ENCODE measurements around the gene TRIM41. TPM values are rescaled to one million over a fixed set of nuclear protein-coding genes. Genes with fewer than 3 reads are reported as not detected.

Gene TRIM41
- polyA plus RNA-seq, 1 donor (not counting 4 experiments of a cell fraction or from before 2014, with no cell fraction given): 13.4 TPM

GRCh38 chr5:181230551-181230950 is 7.5 kb downstream of the TRIM41 start:
- Histone ChIP-seq H3K4me1 (ENCODE audit: control insufficient read depth, extremely low read depth, insufficient read depth, low read length) (no peaks in the 10 kb centered on the region), H3K27ac (ENCODE audit: control insufficient read depth, insufficient read depth, low read length) (no peak overlapping the region), H3K4me3 (ENCODE audit: control insufficient read depth in 2 of 3, extremely low read depth in 1 of 3, insufficient read depth in 2 of 3, low read depth in 1 of 3, low read length in 3 of 3) (no peak overlapping the region), H3K27me3 (ENCODE audit: control insufficient read depth, extremely low read depth, insufficient read depth, low read length) (no peaks in the 10 kb centered on the region), H3K9ac (ENCODE audit: control insufficient read depth, extremely low read depth, insufficient read depth, low read length) (no peak overlapping the region), H2AFZ (ENCODE audit: control insufficient read depth, low read length) (no peak overlapping the region), H3K79me2 (ENCODE audit: control insufficient read depth, insufficient read depth, low read length) (peaks cover 8% of the 10 kb centered on the region), H3K9me3 (ENCODE audit: control insufficient read depth, low read depth, low read length) (no peaks in the 10 kb centered on the region), H3K9me1 (ENCODE audit: control insufficient read depth, extremely low read depth, insufficient read depth, low read length) (no peaks in the 10 kb centered on the region), H3K36me3 (ENCODE audit: control insufficient read depth in 2 of 2, extremely low read depth in 1 of 2, insufficient read depth in 2 of 2, low read length in 2 of 2) (peaks cover 27 to 29% of the 10 kb centered on the region in 2 experiments), H3K4me2 (ENCODE audit: control insufficient read depth, extremely low read depth, insufficient read depth, low read depth, low read length) (no peak overlapping the region), H4K20me1 (ENCODE audit: control insufficient read depth, extremely low read depth, insufficient read depth, low read length) (peaks cover 8% of the 10 kb centered on the region)
- no peak for DNase-seq (ENCODE audit: low read depth, low spot score)
- dilution Hi-C loops (cut with MboI; ENCODE audit: extremely low pct_ligation_motif_present, low sequenced_read_pairs): no loop called here
- no peak for FAIRE-seq
- no peak for TF ChIP-seq EZH2 (IDR thresholded peaks at IDR 0.05; ENCODE audit: low read length)
- TF ChIP-seq CTCF (optimal IDR thresholded peaks at IDR 0.05 in 1 of 3, IDR thresholded peaks at IDR 0.05 in 1 of 3, conservative IDR thresholded peaks at IDR 0.05 in 1 of 3; ENCODE audit: extremely low read depth in 1 of 3, insufficient read depth in 2 of 3, low read length in 3 of 3): no peak

- TF ChIP-seq CTCF (optimal IDR thresholded peaks at IDR 0.05 in 1 of 3, IDR thresholded peaks at IDR 0.05 in 1 of 3, conservative IDR thresholded peaks at IDR 0.05 in 1 of 3; ENCODE audit: extremely low read depth in 1 of 3, insufficient read depth in 2 of 3, low read length in 3 of 3) (no peak), EZH2 (IDR thresholded peaks at IDR 0.05; ENCODE audit: low read length) (no peak)
- H3K27me3 ChIP-seq (ENCODE audit: control insufficient read depth, extremely low read depth, insufficient read depth, low read length): no peaks in the 10 kb centered on the region
- FAIRE-seq: no peak
- H4K20me1 ChIP-seq (ENCODE audit: control insufficient read depth, extremely low read depth, insufficient read depth, low read length): peaks cover 14% of the 10 kb centered on the region
- no peaks in the 10 kb centered on the region for H3K79me2 ChIP-seq (ENCODE audit: control insufficient read depth, insufficient read depth, low read length)
- no peaks in the 10 kb centered on the region for H3K4me1 ChIP-seq (ENCODE audit: control insufficient read depth, extremely low read depth, insufficient read depth, low read length)
- H3K4me3 ChIP-seq (ENCODE audit: control insufficient read depth in 2 of 3, extremely low read depth in 1 of 3, insufficient read depth in 2 of 3, low read depth in 1 of 3, low read length in 3 of 3): no peak overlapping the region
- H3K9me3 ChIP-seq (ENCODE audit: control insufficient read depth, low read depth, low read length): no peaks in the 10 kb centered on the region
- no peaks in the 10 kb centered on the region for H3K9me1 ChIP-seq (ENCODE audit: control insufficient read depth, extremely low read depth, insufficient read depth, low read length)
- dilution Hi-C loops (cut with MboI; ENCODE audit: extremely low pct_ligation_motif_present, low sequenced_read_pairs): no loop called here
- H2AFZ ChIP-seq (ENCODE audit: control insufficient read depth, low read length): no peak overlapping the region
- peaks cover 31 to 32% of the 10 kb centered on the region in 2 experiments for H3K36me3 ChIP-seq (ENCODE audit: control insufficient read depth in 2 of 2, extremely low read depth in 1 of 2, insufficient read depth in 2 of 2, low read length in 2 of 2)
- no peak overlapping the region for H3K9ac ChIP-seq (ENCODE audit: control insufficient read depth, extremely low read depth, insufficient read depth, low read length)
- no peak for DNase-seq (ENCODE audit: low read depth, low spot score)
- H3K4me2 ChIP-seq (ENCODE audit: control insufficient read depth, extremely low read depth, insufficient read depth, low read depth, low read length): no peak overlapping the region
- H3K27ac ChIP-seq (ENCODE audit: control insufficient read depth, insufficient read depth, low read length): no peak overlapping the region
These were observed 8.4 kb downstream of the TRIM41 start for GRCh38 chr5:181231432-181231831.

Measured in keratinocyte (primary cell).